Erythroblast (primary cell): ENCODE measurements around the gene DPEP3.

Experiments
- GATA1 ChIP-seq: IDR thresholded peaks from 2 replicates; pipeline ENCODE4 v1.6.1; 2011; ENCODE audit warnings: low read depth, mild to moderate bottlenecking, control low read depth, low read length, moderate library complexity
- POLR2A ChIP-seq: IDR thresholded peaks from 2 replicates; pipeline ENCODE4 v1.6.1; 2011; ENCODE audit warnings: mild to moderate bottlenecking, low read length

DNA sequence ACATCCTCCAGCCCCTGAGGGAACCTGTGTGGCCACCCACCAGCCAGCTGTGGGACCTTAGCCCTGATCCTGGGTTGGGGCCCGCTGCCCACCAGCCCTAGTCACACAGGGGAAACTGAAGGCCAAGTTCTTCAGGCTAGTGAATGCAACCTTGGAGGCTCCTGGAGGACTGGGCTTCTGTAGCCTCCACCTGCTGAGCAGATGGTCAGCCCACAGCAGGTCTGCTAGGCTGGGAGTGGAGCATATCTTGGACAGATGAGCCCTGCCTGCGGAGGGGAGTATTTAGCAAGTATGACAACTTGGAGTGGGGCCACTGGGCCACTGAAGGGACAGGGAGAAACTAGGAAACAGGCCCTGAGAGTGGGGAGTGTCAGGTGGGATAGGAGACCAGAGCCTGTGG is 4.1 kb downstream of the DPEP3 start:
- TF ChIP-seq POLR2A: no peak
- TF ChIP-seq GATA1: no peak
